EH (cell line): Measurements from ENCODE around the gene HOXB4.

Experiments
- DNase-seq: peaks from one replicate; pipeline ENCODE4 v3.0.0-alpha.2; 2015; ENCODE audit warnings: low read depth

HOXB4 gene

GRCh38 chr17:48577946-48578615 lies at the start of gene HOXB4:
Gene HOXB4, minus strand, starts transcription at chr17:48578350. Its CDS starts 31 bp downstream, at chr17:48578319.
- DNase-seq = no peak

- no peak for DNase-seq
Observed at GRCh38 chr17:48627118-48627597, 49.0 kb upstream of the HOXB4 start.

GRCh38 chr17:48626245-48627117 lies 48.3 kb upstream of the HOXB4 start, which contains the start of gene HOXB9:
Gene HOXB9, minus strand, starts transcription at chr17:48626358. Its CDS starts 89 bp downstream, at chr17:48626269.
- no peak for DNase-seq

- no peak for DNase-seq
Observed at GRCh38 chr17:48625495-48626244, 47.5 kb upstream of the HOXB4 start.

GRCh38 chr17:48624544-48625494 lies 46.7 kb upstream of the HOXB4 start:
- DNase-seq = no peak

- no peak for DNase-seq
Observed at GRCh38 chr17:48624118-48624517, 46.0 kb upstream of the HOXB4 start.

- no peak for DNase-seq
Observed at GRCh38 chr17:48623583-48623982, 45.4 kb upstream of the HOXB4 start.

GRCh38 chr17:48622857-48623256 lies 44.7 kb upstream of the HOXB4 start:
- DNase-seq = no peak

GRCh38 chr17:48621410-48622392 lies 43.6 kb upstream of the HOXB4 start:
- no peak for DNase-seq

- no peak for DNase-seq
Observed at GRCh38 chr17:48620461-48621139, 42.5 kb upstream of the HOXB4 start.

- no peak for DNase-seq
Observed at GRCh38 chr17:48619826-48620449, 41.8 kb upstream of the HOXB4 start.

- peak; percentile 78 for DNase-seq
Observed at GRCh38 chr17:48618256-48618896, 40.2 kb upstream of the HOXB4 start.

GRCh38 chr17:48617471-48618255 lies 39.5 kb upstream of the HOXB4 start:
- DNase-seq = no peak

- DNase-seq = no peak
Observed at GRCh38 chr17:48616717-48617470, 38.7 kb upstream of the HOXB4 start.

- no peak for DNase-seq
Observed at GRCh38 chr17:48615963-48616716, 38.0 kb upstream of the HOXB4 start.
